Karpas-422 (cell line): ENCODE data around the gene ATMIN. TPM values are rescaled to one million over a fixed set of nuclear protein-coding genes. Genes with fewer than 3 reads are reported as not detected.
A peak's percentile ranks its signal among the peaks of the same experiment; 100 is the strongest.

Source experiments
- DNase-seq: peaks from one replicate; pipeline ENCODE4 v3.0.0-alpha.2; 2015
- H2AFZ ChIP-seq: fragments of 200-600 bp; sonication (generic); 2 replicates; pipeline ENCODE4 v1.6.1; 2014; ENCODE audit warnings: antibody characterized with exemption, low read length, mixed read lengths
- H3K27ac ChIP-seq: fragments of 200-600 bp; sonication (generic); 2 replicates; pipeline ENCODE4 v1.5.1; 2014; ENCODE audit warnings: mild to moderate bottlenecking, low read length, moderate library complexity
- H3K27me3 ChIP-seq: fragments of 200-600 bp; sonication (generic); 2 replicates; pipeline ENCODE4 v1.6.1; 2014; ENCODE audit warnings: low read length, mixed read lengths
- H3K36me3 ChIP-seq: fragments of 200-600 bp; sonication (generic); 2 replicates; pipeline ENCODE4 v1.6.1; 2014; ENCODE audit warnings: low read length, mixed read lengths; ENCODE audit not compliant: insufficient read depth
- H3K4me1 ChIP-seq: fragments of 200-600 bp; sonication (generic); 2 replicates; pipeline ENCODE4 v1.6.1; 2014; ENCODE audit warnings: mild to moderate bottlenecking, low read length, mixed read lengths
- H3K4me2 ChIP-seq: fragments of 200-600 bp; sonication (generic); 2 replicates; pipeline ENCODE4 v1.6.1; 2014; ENCODE audit warnings: low read length, low read depth, mild to moderate bottlenecking; ENCODE audit not compliant: poor library complexity, severe bottlenecking
- H3K4me3 ChIP-seq: fragments of 200-600 bp; sonication (generic); 2 replicates; pipeline ENCODE4 v1.5.1; 2014; ENCODE audit warnings: mild to moderate bottlenecking, antibody characterized with exemption, low read length, mixed read lengths
- H3K79me2 ChIP-seq: fragments of 200-600 bp; sonication (generic); 2 replicates; pipeline ENCODE4 v1.6.1; 2014; ENCODE audit warnings: mild to moderate bottlenecking, low read length, mixed read lengths
- H3K9ac ChIP-seq: fragments of 200-600 bp; sonication (generic); 2 replicates; pipeline ENCODE4 v1.6.0; 2014; ENCODE audit warnings: low read length
- H3K9me2 ChIP-seq: fragments of 200-600 bp; sonication (generic), shearing (Covaris generic); replicated peaks from 2 replicates; pipeline ENCODE4 v1.6.0; 2014; ENCODE audit warnings: mild to moderate bottlenecking, low read length, moderate library complexity; ENCODE audit not compliant: insufficient read depth
- H3K9me3 ChIP-seq: fragments of 300-700, 200-600 bp; sonication (generic); 2 replicates; pipeline ENCODE4 v1.6.1; 2014; ENCODE audit warnings: low read length, mixed read lengths
- H4K20me1 ChIP-seq: fragments of 200-600 bp; sonication (generic); 2 replicates; pipeline ENCODE4 v1.6.1; 2014; ENCODE audit warnings: mild to moderate bottlenecking, antibody characterized with exemption, low read length, low read depth; ENCODE audit not compliant: insufficient read depth
- total RNA-seq: library from RNA; depleted of rRNA; stranded (reverse); fragments of >200 nt; shearing (Covaris generic); gene quantifications from 2 replicates; pipeline ENCODE4 v1.2.3, GENCODE V29; 2014; ENCODE audit warnings: low replicate concordance

Gene ATMIN
- total RNA-seq, 1 experiment from 2014 or later, result 62.1 TPM

DNA sequence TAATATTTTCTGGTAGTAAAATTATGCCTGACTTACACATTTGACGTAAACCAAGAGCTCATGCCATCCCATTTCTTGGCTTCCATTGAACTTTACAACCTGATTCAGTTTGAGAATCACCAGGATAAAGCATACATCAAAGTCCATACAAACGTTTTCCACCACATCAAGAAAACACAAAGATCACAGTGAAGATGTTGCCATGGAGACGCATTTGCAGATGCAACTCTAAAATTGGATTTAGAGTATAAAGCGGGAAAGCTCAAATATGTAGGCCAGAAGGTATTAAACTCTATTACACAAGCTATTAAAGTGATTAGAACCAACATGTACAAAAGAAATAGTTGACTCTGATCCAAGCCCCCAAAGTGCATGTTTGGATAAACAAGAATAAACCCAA, 31.0 kb downstream of the ATMIN start:
- H3K9me3 ChIP-seq, result no peaks in the 10 kb centered on the region
- no peak overlapping the region for H3K4me3 ChIP-seq
- no peak for DNase-seq
- no peaks in the 10 kb centered on the region for H3K27me3 ChIP-seq
- H3K27ac ChIP-seq, result no peak overlapping the region
- H3K9me2 ChIP-seq, result no peaks in the 10 kb centered on the region
- H3K9ac ChIP-seq, result no peak overlapping the region
- H3K79me2 ChIP-seq, result no peaks in the 10 kb centered on the region
- H3K4me1 ChIP-seq, result no peaks in the 10 kb centered on the region
- no peak overlapping the region for H2AFZ ChIP-seq
- H3K36me3 ChIP-seq, result no peaks in the 10 kb centered on the region
- no peaks in the 10 kb centered on the region for H4K20me1 ChIP-seq
- no peak overlapping the region for H3K4me2 ChIP-seq

DNA sequence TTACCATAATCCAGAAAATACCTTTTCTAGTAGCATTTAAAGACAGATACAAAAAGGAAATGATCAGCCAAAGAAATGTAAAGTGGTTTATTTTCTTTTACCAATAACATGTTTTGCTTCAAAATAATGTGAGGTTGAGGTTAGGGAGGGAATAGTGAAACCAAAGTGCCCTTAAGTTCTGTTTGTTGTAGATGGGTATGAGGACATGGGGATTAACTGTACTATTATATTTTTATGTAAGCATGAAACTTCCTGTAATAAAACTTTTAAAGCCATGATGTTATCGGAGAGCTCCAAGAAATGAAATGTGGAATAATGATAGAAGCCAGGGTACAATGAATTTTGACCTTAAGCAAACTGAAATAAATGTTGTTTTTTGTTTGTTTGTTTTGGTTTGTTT, 31.5 kb downstream of the ATMIN start:
- Histone ChIP-seq H3K79me2 (no peaks in the 10 kb centered on the region), H3K9me3 (no peaks in the 10 kb centered on the region), H3K27ac (no peak overlapping the region), H3K4me1 (no peaks in the 10 kb centered on the region), H2AFZ (no peak overlapping the region), H3K4me2 (no peak overlapping the region), H3K9ac (no peak overlapping the region), H3K36me3 (no peaks in the 10 kb centered on the region), H3K27me3 (no peaks in the 10 kb centered on the region), H3K4me3 (no peak overlapping the region), H3K9me2 (no peaks in the 10 kb centered on the region), H4K20me1 (no peaks in the 10 kb centered on the region)
- DNase-seq, result no peak

DNA sequence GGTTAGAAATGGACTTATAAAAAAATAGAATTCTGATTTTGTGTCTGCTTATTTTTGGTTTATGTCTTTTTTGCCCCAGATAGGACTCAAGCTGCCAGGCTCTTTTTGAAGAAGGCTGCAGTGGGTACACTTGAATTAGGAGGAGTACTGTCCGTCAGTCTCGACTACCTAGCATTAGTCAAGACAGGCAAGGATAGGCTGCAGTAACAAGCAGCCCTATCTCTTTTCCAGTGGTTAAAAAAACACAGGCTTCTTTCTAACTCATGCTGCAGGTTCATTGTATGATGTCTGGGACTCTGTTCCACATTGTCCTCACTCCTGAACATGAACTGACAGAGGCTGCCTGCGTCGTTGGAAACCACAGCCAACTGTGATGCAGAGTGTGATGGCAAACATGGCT, 33.4 kb downstream of the ATMIN start:
- Histone ChIP-seq H3K9me2 (no peaks in the 10 kb centered on the region), H2AFZ (no peak overlapping the region), H3K4me3 (no peak overlapping the region), H3K4me2 (no peak overlapping the region), H4K20me1 (no peaks in the 10 kb centered on the region), H3K27me3 (no peaks in the 10 kb centered on the region), H3K79me2 (no peaks in the 10 kb centered on the region), H3K9me3 (no peaks in the 10 kb centered on the region), H3K27ac (no peak overlapping the region), H3K36me3 (no peaks in the 10 kb centered on the region), H3K4me1 (peaks cover 8% of the 10 kb centered on the region), H3K9ac (no peak overlapping the region)
- no peak for DNase-seq

DNA sequence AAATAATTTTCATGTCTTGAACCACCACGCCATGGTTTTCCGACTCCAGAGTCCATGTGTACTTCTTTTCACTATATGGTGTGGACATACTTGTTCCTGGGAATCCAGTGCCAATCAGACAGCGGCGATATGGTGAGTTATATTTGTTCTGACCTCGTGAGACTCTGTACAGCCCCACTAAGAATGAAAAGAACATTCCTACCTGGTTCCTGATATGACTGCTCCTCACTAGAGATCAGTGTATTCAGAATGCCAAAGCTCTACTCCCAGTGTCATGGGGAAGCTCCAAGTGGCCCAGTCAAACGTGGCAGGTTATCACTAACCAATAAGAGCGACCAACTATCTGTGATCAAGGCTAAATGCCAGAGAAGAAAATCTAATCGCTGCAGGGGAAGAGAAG, 35.3 kb downstream of the ATMIN start:
- Histone ChIP-seq H3K27me3 (no peaks in the 10 kb centered on the region), H2AFZ (no peak overlapping the region), H3K9ac (no peak overlapping the region), H3K4me3 (no peak overlapping the region), H3K4me2 (no peak overlapping the region), H3K36me3 (no peaks in the 10 kb centered on the region), H3K4me1 (peaks cover 18% of the 10 kb centered on the region), H3K27ac (no peak overlapping the region), H3K9me3 (no peaks in the 10 kb centered on the region), H3K9me2 (no peaks in the 10 kb centered on the region), H3K79me2 (no peaks in the 10 kb centered on the region), H4K20me1 (no peaks in the 10 kb centered on the region)
- no peak for DNase-seq

DNA sequence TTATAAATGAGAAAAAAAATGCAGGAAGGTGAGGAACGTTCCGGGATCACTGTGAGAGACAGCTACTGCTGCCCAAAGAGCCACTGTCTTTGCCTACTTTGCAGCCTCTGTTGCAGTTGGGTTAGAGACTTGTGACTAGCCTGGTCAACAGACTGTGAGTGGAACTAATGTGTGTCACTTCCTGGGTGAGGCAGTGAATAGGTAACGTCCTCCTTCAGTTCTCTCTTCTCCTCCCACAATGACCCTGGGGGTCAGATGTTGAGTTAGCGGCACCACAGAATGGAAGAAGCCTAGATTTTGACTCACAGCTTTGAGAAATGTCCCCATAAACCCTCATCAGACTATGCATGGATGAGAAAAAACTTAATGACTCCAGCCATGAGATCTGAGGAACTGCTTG, 36.2 kb downstream of the ATMIN start:
- no peak for DNase-seq
- H3K27me3 ChIP-seq, result no peaks in the 10 kb centered on the region
- no peak overlapping the region for H3K4me2 ChIP-seq
- no peaks in the 10 kb centered on the region for H4K20me1 ChIP-seq
- H3K4me1 ChIP-seq, result peaks cover 18% of the 10 kb centered on the region
- no peak overlapping the region for H3K27ac ChIP-seq
- no peak overlapping the region for H3K4me3 ChIP-seq
- no peaks in the 10 kb centered on the region for H3K36me3 ChIP-seq
- H3K9me3 ChIP-seq, result no peaks in the 10 kb centered on the region
- no peaks in the 10 kb centered on the region for H3K9me2 ChIP-seq
- H3K9ac ChIP-seq, result no peak overlapping the region
- no peaks in the 10 kb centered on the region for H3K79me2 ChIP-seq
- no peak overlapping the region for H2AFZ ChIP-seq

DNA sequence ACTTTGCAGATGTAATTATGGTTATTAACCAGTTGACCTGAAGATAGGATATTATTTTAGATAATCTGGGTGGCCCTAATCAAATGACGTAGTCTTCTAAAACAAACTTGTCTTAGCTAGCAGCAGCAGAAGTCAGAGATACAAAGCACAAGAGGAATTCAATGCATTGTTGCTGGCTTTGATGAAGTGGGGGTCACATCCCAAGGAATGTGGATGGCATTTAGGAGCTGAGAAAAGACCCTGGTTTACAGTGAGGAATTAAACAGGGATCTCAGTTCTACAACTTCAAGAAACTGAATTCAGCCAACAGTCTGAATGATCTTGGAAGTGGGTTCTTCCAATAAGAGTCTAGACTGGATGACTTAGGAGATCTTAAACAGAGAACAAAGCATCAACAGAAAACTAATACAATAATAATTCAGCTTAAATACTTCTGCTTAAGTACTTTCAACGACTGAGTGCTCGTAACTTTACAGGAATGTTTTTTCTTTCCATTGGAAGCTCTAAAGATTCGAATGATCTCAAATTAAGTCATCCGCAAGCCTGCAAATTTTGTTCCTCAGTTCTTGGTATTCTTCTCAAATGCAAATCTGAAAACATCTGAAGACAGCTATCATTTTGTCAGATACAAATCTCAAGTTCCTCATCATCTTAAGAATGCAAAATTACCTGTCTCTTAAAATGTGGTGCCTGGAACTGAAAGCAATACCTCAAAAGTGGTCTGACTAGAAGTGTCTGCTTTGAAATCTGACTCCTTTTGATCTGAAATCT, 38.1 kb downstream of the ATMIN start:
- H3K4me2 ChIP-seq, result peak overlapping the region; percentile 22
- H3K79me2 ChIP-seq, result no peaks in the 10 kb centered on the region
- peak; percentile 60 for DNase-seq
- 0 out of 2 replicates have a peak overlapping the region, but pooled peaks have one; percentile 37 for H3K27ac ChIP-seq
- no peaks in the 10 kb centered on the region for H3K9me2 ChIP-seq
- H3K4me1 ChIP-seq, result peaks cover 28% of the 10 kb centered on the region
- H3K36me3 ChIP-seq, result no peaks in the 10 kb centered on the region
- H3K9ac ChIP-seq, result no peak overlapping the region
- no peaks in the 10 kb centered on the region for H3K27me3 ChIP-seq
- no peaks in the 10 kb centered on the region for H3K9me3 ChIP-seq
- no peak overlapping the region for H2AFZ ChIP-seq
- no peaks in the 10 kb centered on the region for H4K20me1 ChIP-seq
- H3K4me3 ChIP-seq, result no peak overlapping the region

DNA sequence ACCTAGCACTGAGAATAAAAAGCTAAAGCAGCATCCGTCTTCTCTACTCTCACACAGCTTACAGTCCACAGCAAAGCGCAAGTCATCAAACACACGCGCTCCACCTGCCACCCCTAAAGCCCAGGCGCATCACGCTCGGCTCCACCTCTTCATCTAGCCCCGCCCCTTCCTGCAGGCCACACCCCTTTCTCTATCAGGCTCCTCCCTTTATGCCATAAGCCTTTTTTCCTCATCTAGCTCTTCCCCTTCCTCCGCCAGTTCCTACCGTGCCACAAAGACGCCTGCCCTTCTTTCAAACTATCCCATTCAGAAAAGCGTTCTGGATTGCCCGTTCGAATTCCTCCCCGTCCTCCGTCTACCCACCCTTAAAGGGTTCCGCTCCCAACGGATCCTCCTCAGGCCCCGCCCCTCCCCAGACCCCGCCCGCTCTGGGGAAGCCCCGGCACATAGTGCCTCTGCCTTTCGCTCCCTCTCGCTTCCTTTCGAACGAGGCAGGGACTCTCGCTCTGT, 41.0 kb downstream of the ATMIN start:
- no peaks in the 10 kb centered on the region for H3K79me2 ChIP-seq
- peak overlapping the region; percentile 86 for H3K9ac ChIP-seq
- peak overlapping the region; percentile 66; the same call in 1 of the 2 replicates for H2AFZ ChIP-seq
- peak overlapping the region; percentile 88 for H3K4me3 ChIP-seq
- no peaks in the 10 kb centered on the region for H3K36me3 ChIP-seq
- no peak overlapping the region for H3K27ac ChIP-seq
- H3K9me3 ChIP-seq, result no peaks in the 10 kb centered on the region
- H3K4me2 ChIP-seq, result peak overlapping the region; percentile 96
- H3K9me2 ChIP-seq, result no peaks in the 10 kb centered on the region
- no peaks in the 10 kb centered on the region for H3K27me3 ChIP-seq
- no peaks in the 10 kb centered on the region for H4K20me1 ChIP-seq
- DNase-seq, result peak; percentile 89
- peaks cover 28% of the 10 kb centered on the region for H3K4me1 ChIP-seq

DNA sequence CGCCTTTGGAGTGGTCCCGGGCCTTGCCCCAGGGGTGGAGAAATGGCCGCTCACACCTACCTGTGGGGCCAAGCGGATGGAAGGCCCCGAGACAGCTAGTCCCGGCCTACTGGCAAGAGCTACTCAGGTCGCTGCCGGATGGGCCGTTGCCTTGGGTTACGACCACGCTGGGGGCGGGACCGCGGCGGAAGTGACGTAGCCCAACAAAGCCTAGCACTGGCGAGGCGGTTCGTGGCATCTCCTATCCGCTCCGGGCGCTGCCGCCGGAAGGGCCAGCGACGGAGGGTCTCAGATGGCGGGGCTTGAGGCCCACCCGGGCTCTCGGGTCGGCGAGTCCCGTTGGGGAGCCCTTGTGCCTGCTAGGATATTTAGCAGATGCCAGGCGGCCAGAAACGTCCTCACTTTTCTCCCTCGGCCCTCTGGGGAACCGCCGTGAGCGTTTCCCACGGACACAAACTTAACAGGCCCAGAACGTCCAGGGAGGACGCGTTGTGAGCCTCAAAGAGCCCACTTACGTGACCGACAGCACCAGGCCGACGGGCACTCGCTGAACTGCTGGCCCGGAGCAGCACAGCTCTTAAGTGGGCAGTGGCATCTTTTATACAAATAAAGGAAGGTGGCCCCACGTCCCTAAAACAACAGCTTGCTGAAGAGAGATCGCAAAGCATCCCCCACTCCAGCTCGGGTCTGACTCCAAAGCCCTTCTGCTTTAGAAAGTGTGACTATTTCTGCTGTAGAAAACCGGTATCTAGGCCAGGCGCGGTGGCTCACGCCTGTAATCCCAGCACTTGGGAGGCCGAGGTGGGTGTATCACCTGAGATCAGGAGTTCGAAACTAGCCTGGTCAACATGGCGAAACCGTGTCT, 41.7 kb downstream of the ATMIN start, which contains the start of gene C16orf46:
C16orf46 (minus strand) TSS at position 163 of the 865 bp plus-strand sequence. CDS start 13,283 bp downstream, outside the sequence.
- Histone ChIP-seq H3K4me2 (peak within 1 kb of the TSS; percentile 96), H3K27ac (peak within 1 kb of the TSS; percentile 67), H3K27me3 (no peaks in the 10 kb centered on the region), H3K9me3 (no peaks in the 10 kb centered on the region), H3K4me1 (peaks cover 28% of the 10 kb centered on the region), H3K4me3 (peak within 1 kb of the TSS; percentile 88), H3K9me2 (no peaks in the 10 kb centered on the region), H3K9ac (peak within 1 kb of the TSS; percentile 86), H2AFZ (peak within 1 kb of the TSS; percentile 86; the same call in 1 of the 2 replicates), H3K36me3 (no peaks in the 10 kb centered on the region), H4K20me1 (no peaks in the 10 kb centered on the region), H3K79me2 (no peaks in the 10 kb centered on the region)
- DNase-seq, result peak; percentile 98
